DND-41 (cell line): ENCODE results near the gene STK16.

Experiments
- ATAC-seq: fragments of 200-7000 bp; cut with Tn5 transposase; 3 replicates; pipeline ENCODE4 v1.9.1; 2021; ENCODE audit warnings: low read depth; ENCODE audit not compliant: insufficient read depth
- DNase-seq: peaks from one replicate; pipeline ENCODE4 v3.0.0-alpha.2; 2020
- H2AFZ ChIP-seq: 2 replicates; pipeline ENCODE4 v1.6.0; 2012; ENCODE audit warnings: low read depth, low read length
- H3K27ac ChIP-seq: 2 replicates; pipeline ENCODE4 v1.5.1; 2012; ENCODE audit warnings: low read length, inconsistent platforms
- H3K27me3 ChIP-seq: fragments of 200-600 bp; sonication (generic); 2 replicates; pipeline ENCODE4 v1.6.0; 2012; ENCODE audit warnings: low read length, mild to moderate bottlenecking, inconsistent platforms; ENCODE audit not compliant: insufficient read depth, poor library complexity
- H3K36me3 ChIP-seq: 2 replicates; pipeline ENCODE4 v1.5.1; 2012; ENCODE audit warnings: low read length, inconsistent platforms; ENCODE audit not compliant: insufficient read depth
- H3K4me1 ChIP-seq: 2 replicates; pipeline ENCODE4 v1.5.1; 2012; ENCODE audit warnings: mild to moderate bottlenecking, low read length; ENCODE audit not compliant: insufficient read depth
- H3K4me2 ChIP-seq: 2 replicates; pipeline ENCODE4 v1.6.0; 2012; ENCODE audit warnings: mild to moderate bottlenecking, moderate library complexity, low read length, inconsistent platforms; ENCODE audit not compliant: insufficient read depth
- H3K4me3 ChIP-seq, 2 experiments: fragments of 200-600 bp in 1 of 2; shearing (Covaris generic) in 1 of 2; 2 replicates each; pipeline ENCODE4 v1.5.1; 2012 to 2016; ENCODE audit warnings: inconsistent platforms in 2 of 2, low read length in 2 of 2, mild to moderate bottlenecking in 2 of 2, low read depth in 1 of 2, moderate library complexity in 1 of 2
- H3K79me2 ChIP-seq: 2 replicates; pipeline ENCODE4 v1.6.0; 2012; ENCODE audit warnings: low read length, inconsistent platforms; ENCODE audit not compliant: insufficient read depth
- H3K9ac ChIP-seq: 2 replicates; pipeline ENCODE4 v1.6.0; 2012; ENCODE audit warnings: low read depth, mild to moderate bottlenecking, inconsistent platforms, low read length, moderate library complexity
- H3K9me3 ChIP-seq: 2 replicates; pipeline ENCODE4 v1.5.1; 2012; ENCODE audit warnings: low read length, moderate library complexity, mild to moderate bottlenecking, inconsistent platforms; ENCODE audit not compliant: insufficient read depth, severe bottlenecking
- H4K20me1 ChIP-seq: 2 replicates; pipeline ENCODE4 v1.6.0; 2012; ENCODE audit warnings: low read length; ENCODE audit not compliant: insufficient read depth
- CTCF ChIP-seq: IDR thresholded peaks from 2 replicates; pipeline ENCODE4 v1.5.1; 2012; ENCODE audit warnings: borderline replicate concordance, low read length, moderate library complexity, mild to moderate bottlenecking; ENCODE audit not compliant: poor library complexity, severe bottlenecking; ENCODE audit errors: extremely low read depth
- EZH2 ChIP-seq: IDR thresholded peaks from 3 replicates; pipeline ENCODE4 v1.6.1; 2012; ENCODE audit warnings: borderline replicate concordance, low read depth, mild to moderate bottlenecking, moderate library complexity, low read length, inconsistent platforms; ENCODE audit not compliant: severe bottlenecking

Gene STK16

GRCh38 chr2:219213486-219214071, 31.7 kb upstream of the STK16 start:
- no peak for TF ChIP-seq EZH2
- TF ChIP-seq CTCF: no peak
- no peaks in the 10 kb centered on the region for H3K9me3 ChIP-seq
- no peak overlapping the region for H3K27ac ChIP-seq
- no peak overlapping the region for H3K4me2 ChIP-seq
- H2AFZ ChIP-seq: no peak overlapping the region
- DNase-seq (no peak), ATAC-seq (no peak)
- no peaks in the 10 kb centered on the region for H3K27me3 ChIP-seq
- H4K20me1 ChIP-seq: 0 out of 2 replicates have a peak, but pooled peaks cover 3% of the 10 kb centered on the region
- peaks cover 47% of the 10 kb centered on the region for H3K36me3 ChIP-seq
- no peak overlapping the region for H3K9ac ChIP-seq
- no peak overlapping the region for H3K4me3 ChIP-seq
- H3K79me2 ChIP-seq: no peaks in the 10 kb centered on the region
- peaks cover 13% of the 10 kb centered on the region for H3K4me1 ChIP-seq

GRCh38 chr2:219214141-219214540, 31.1 kb upstream of the STK16 start:
- Histone ChIP-seq H3K36me3 (peaks cover 46% of the 10 kb centered on the region), H3K4me3 (no peak overlapping the region), H3K9me3 (no peaks in the 10 kb centered on the region), H3K4me2 (no peak overlapping the region), H3K4me1 (peaks cover 12% of the 10 kb centered on the region), H2AFZ (no peak overlapping the region), H3K79me2 (no peaks in the 10 kb centered on the region), H3K9ac (no peak overlapping the region), H3K27ac (no peak overlapping the region), H3K27me3 (no peaks in the 10 kb centered on the region), H4K20me1 (peaks cover under 1% of the 10 kb centered on the region; the same call in 1 of the 2 replicates)
- TF ChIP-seq EZH2 (no peak), CTCF (no peak)
- ATAC-seq: no peak
- DNase-seq: no peak

- no peak for ATAC-seq
- no peaks in the 10 kb centered on the region for H3K27me3 ChIP-seq
- H3K4me2 ChIP-seq: no peak overlapping the region
- no peak overlapping the region for H3K4me3 ChIP-seq
- no peak overlapping the region for H3K9ac ChIP-seq
- no peaks in the 10 kb centered on the region for H3K9me3 ChIP-seq
- no peaks in the 10 kb centered on the region for H3K79me2 ChIP-seq
- no peak for DNase-seq
- peaks cover 47% of the 10 kb centered on the region for H3K36me3 ChIP-seq
- no peaks in the 10 kb centered on the region; the same call in 1 of the 2 replicates for H4K20me1 ChIP-seq
- peaks cover 12% of the 10 kb centered on the region for H3K4me1 ChIP-seq
- no peak for TF ChIP-seq EZH2
- TF ChIP-seq CTCF: no peak
- no peak overlapping the region for H3K27ac ChIP-seq
- no peak overlapping the region for H2AFZ ChIP-seq
These were observed 30.5 kb upstream of the STK16 start for GRCh38 chr2:219214786-219215185.
